Right lobe of liver (tissue), 4 donors: ENCODE measurements around the gene UBE2F.

ENCODE experiments used
- CTCF ChIP-seq, 4 donors: fragments of 200-600 bp in 3 of 4; fragments of 450-650 bp in 1 of 4; IDR thresholded peaks; one replicate each; pipeline versions ENCODE4 v1.5.1 to v1.8.0; 2016 to 2022; ENCODE audit warnings: antibody characterized with exemption in 4 of 4, mild to moderate bottlenecking in 2 of 4
- POLR2A ChIP-seq: fragments of 450-650 bp; IDR thresholded peaks from one replicate; pipeline ENCODE4 v1.6.1; 2017; ENCODE audit warnings: antibody characterized with exemption, mild to moderate bottlenecking
- donor health status: DM: no; HTN: no; CAD: no.
- donor health status: DM: no; HTN: no; CAD: no.
- donor health status: DM: no; HTN: yes; CAD: no.

GRCh38 chr2:237977380-237977779, 10.6 kb downstream of the UBE2F start:
- no peak for TF ChIP-seq CTCF (IDR thresholded peaks at IDR 0.05)
- no peak for TF ChIP-seq POLR2A
